ENCODE results near the gene PPAN.

PPAN gene

GRCh38 chr19:10109528-10109927 lies 3.4 kb downstream of the PPAN start:
- H3K36me3 ChIP-seq (ENCODE audit: control insufficient read depth in 2 of 2, insufficient read depth in 1 of 2, low read length in 2 of 2) = peaks cover 14 to 64% of the 10 kb centered on the region in 2 experiments; a peak in 2 of 3 replicates
- no peaks in the 10 kb centered on the region for H3K4me1 ChIP-seq (ENCODE audit: control insufficient read depth, insufficient read depth, low read length)
- CTCF ChIA-PET = interaction anchor here (0.6 to 2.4 kb wide), 4 partner anchors 12 to 108 kb away, joined by 3 to 15 read pairs (median 4); no protein-coding TSS in a partner anchor
- POLR2A ChIA-PET = interaction anchor here (1.0 to 1.6 kb wide), 2 partner anchors 8 to 9 kb away, joined by 3 to 4 read pairs; no protein-coding TSS in a partner anchor
- H3K9me3 ChIP-seq (ENCODE audit: control insufficient read depth, insufficient read depth, low read depth, low read length) = no peaks in the 10 kb centered on the region
- no peak overlapping the region for H3K4me3 ChIP-seq (ENCODE audit: low read depth, low read length)
- TF ChIP-seq ZNF843 (tag by site-specific recombination; IDR thresholded peaks at IDR 0.05) (no peak), ZNF354C (tag by site-specific recombination; IDR thresholded peaks at IDR 0.05; ENCODE audit: borderline replicate concordance, low read depth) (no peak), ZBTB44 (tag by site-specific recombination; IDR thresholded peaks at IDR 0.05) (no peak), ZNF488 (tag by site-specific recombination; IDR thresholded peaks at IDR 0.05) (no peak), ZNF311 (tag by site-specific recombination; IDR thresholded peaks at IDR 0.05; ENCODE audit: borderline replicate concordance) (no peak)
- no peak overlapping the region for H3K27ac ChIP-seq (ENCODE audit: extremely low read depth, low read depth, low read length)

GRCh38 chr19:10110076-10110971 lies 4.2 kb downstream of the PPAN start:
- no peak overlapping the region for H3K27ac ChIP-seq (ENCODE audit: extremely low read depth, low read depth, low read length)
- H3K4me1 ChIP-seq (ENCODE audit: control insufficient read depth, insufficient read depth, low read length) = no peaks in the 10 kb centered on the region
- peaks cover 14 to 71% of the 10 kb centered on the region in 2 experiments; a peak in 2 of 3 replicates for H3K36me3 ChIP-seq (ENCODE audit: control insufficient read depth in 2 of 2, insufficient read depth in 1 of 2, low read length in 2 of 2)
- no peak for TF ChIP-seq KLF10 (tag by site-specific recombination; IDR thresholded peaks at IDR 0.05)
- ChIA-PET POLR2A (interaction anchor here (1.0 to 1.6 kb wide), 2 partner anchors 9 kb away, joined by 3 to 4 read pairs; no protein-coding TSS in a partner anchor), CTCF (interaction anchor here (1.6 to 2.4 kb wide), 2 partner anchors 13 to 88 kb away, joined by 3 to 15 read pairs; no protein-coding TSS in a partner anchor)
- H3K9me3 ChIP-seq (ENCODE audit: control insufficient read depth, insufficient read depth, low read depth, low read length) = no peaks in the 10 kb centered on the region
- no peak overlapping the region for H3K4me3 ChIP-seq (ENCODE audit: low read depth, low read length)

- POLR2A ChIA-PET = no interaction called here
- H3K27ac ChIP-seq (ENCODE audit: extremely low read depth, low read depth, low read length) = no peak overlapping the region
- no peaks in the 10 kb centered on the region for H3K9me3 ChIP-seq (ENCODE audit: control insufficient read depth, insufficient read depth, low read depth, low read length)
- TF ChIP-seq ZNF777 (tag by site-specific recombination; IDR thresholded peaks at IDR 0.05; ENCODE audit: borderline replicate concordance) (no peak), ZNF623 (tag by site-specific recombination; IDR thresholded peaks at IDR 0.05) (no peak), SETDB1 (IDR thresholded peaks at IDR 0.05; ENCODE audit: insufficient read length, low read length) (no peak), ZBTB21 (tag by site-specific recombination; IDR thresholded peaks at IDR 0.05) (no peak), ZNF266 (tag by site-specific recombination; IDR thresholded peaks at IDR 0.05; ENCODE audit: low read depth) (no peak), BCL11B (tag by site-specific recombination; IDR thresholded peaks at IDR 0.05; ENCODE audit: low read depth) (no peak), ZNF701 (tag by site-specific recombination; IDR thresholded peaks at IDR 0.05) (no peak), ZNF560 (tag by site-specific recombination; IDR thresholded peaks at IDR 0.05; ENCODE audit: borderline replicate concordance) (no peak), ZSCAN30 (tag by site-specific recombination; IDR thresholded peaks at IDR 0.05) (no peak), ZNF571 (tag by site-specific recombination; IDR thresholded peaks at IDR 0.05) (no peak), ZNF350 (tag by site-specific recombination; IDR thresholded peaks at IDR 0.05) (no peak), ZNF747 (tag by site-specific recombination; IDR thresholded peaks at IDR 0.05) (no peak), ZNF398 (tag by site-specific recombination; IDR thresholded peaks at IDR 0.05) (no peak), HOXA7 (CRISPR knock-in tag; IDR thresholded peaks at IDR 0.05; ENCODE audit: borderline replicate concordance) (no peak), ZSCAN23 (tag by site-specific recombination; IDR thresholded peaks at IDR 0.05) (no peak)
- peaks cover 14 to 77% of the 10 kb centered on the region in 2 experiments; a peak in 2 of 3 replicates for H3K36me3 ChIP-seq (ENCODE audit: control insufficient read depth in 2 of 2, insufficient read depth in 1 of 2, low read length in 2 of 2)
- H3K4me1 ChIP-seq (ENCODE audit: control insufficient read depth, insufficient read depth, low read length) = no peaks in the 10 kb centered on the region
- CTCF ChIA-PET = interaction anchor here (0.6 kb wide), 1 partner anchor 14 kb away, joined by 5 read pairs; no protein-coding TSS in a partner anchor
- no peak overlapping the region for H3K4me3 ChIP-seq (ENCODE audit: low read depth, low read length)
Measured at GRCh38 chr19:10110972-10111317, 4.8 kb downstream of the PPAN start.
